ENCODE data around the gene CORO1C. TPM values are rescaled to one million over a fixed set of nuclear protein-coding genes. Genes with fewer than 3 reads are reported as not detected.

CORO1C gene
- total RNA-seq, 1 donor from 2014 or later = 68.3 TPM

- no peak for ATAC-seq (ENCODE audit: low read depth)
- Mint-ChIP-seq H3K27me3 (no peaks in the 10 kb centered on the region), H3K4me3 (no peak overlapping the region), H3K27ac (no peak overlapping the region), H3K9me3 (no peaks in the 10 kb centered on the region), H3K36me3 (ENCODE audit: low read depth) (peaks cover 13% of the 10 kb centered on the region), H3K4me1 (peaks cover 59% of the 10 kb centered on the region)
- no peak for TF ChIP-seq CTCF (IDR thresholded peaks at IDR 0.05)
- POLR2A ChIA-PET = interaction anchor here (0.7 to 3.4 kb wide), 5 partner anchors 18 to 149 kb away, joined by 3 to 12 read pairs (median 4); partner anchors contain the start of gene CORO1C
- intact Hi-C loops (cut with micrococcal nuclease) = loop anchor here (1.0 to 5.0 kb wide), 2 partner anchors 18 to 46 kb away; partner anchors contain the start of gene CORO1C
- no peak for DNase-seq
- CTCF ChIA-PET = interaction anchor here (1.0 kb wide), 1 partner anchor 48 kb away, joined by 3 read pairs; no protein-coding TSS in a partner anchor
These were observed 18.5 kb downstream of the CORO1C start for GRCh38 chr12:108712925-108713203.

GRCh38 chr12:108712165-108712924 lies 19.0 kb downstream of the CORO1C start:
- H3K27ac Mint-ChIP-seq = peak overlapping the region; percentile 56
- CTCF ChIA-PET = interaction anchor here (0.6 to 1.0 kb wide), 2 partner anchors 23 to 47 kb away, joined by 3 to 4 read pairs; no protein-coding TSS in a partner anchor
- intact Hi-C loops (cut with micrococcal nuclease) = loop anchor here (1.0 to 5.0 kb wide), 2 partner anchors 19 to 45 kb away; partner anchors contain the start of gene CORO1C
- H3K4me1 Mint-ChIP-seq = peaks cover 60% of the 10 kb centered on the region
- ATAC-seq (ENCODE audit: low read depth) = peak; percentile 73
- peaks cover 11% of the 10 kb centered on the region for H3K36me3 Mint-ChIP-seq (ENCODE audit: low read depth)
- no peak for TF ChIP-seq CTCF (IDR thresholded peaks at IDR 0.05)
- peak overlapping the region; percentile 64 for H3K4me3 Mint-ChIP-seq
- POLR2A ChIA-PET = interaction anchor here (0.7 to 3.4 kb wide), 6 partner anchors 18 to 150 kb away, joined by 3 to 12 read pairs (median 6); no protein-coding TSS in a partner anchor
- H3K27me3 Mint-ChIP-seq = no peaks in the 10 kb centered on the region
- no peak for DNase-seq
- no peaks in the 10 kb centered on the region for H3K9me3 Mint-ChIP-seq

GRCh38 chr12:108711489-108712164 lies 19.7 kb downstream of the CORO1C start:
- H3K9me3 Mint-ChIP-seq = no peaks in the 10 kb centered on the region
- H3K4me1 Mint-ChIP-seq = peaks cover 60% of the 10 kb centered on the region
- TF ChIP-seq CTCF (IDR thresholded peaks at IDR 0.05) = no peak
- no peak for DNase-seq
- no peak overlapping the region for H3K27ac Mint-ChIP-seq
- no peak overlapping the region for H3K4me3 Mint-ChIP-seq
- intact Hi-C loops (cut with micrococcal nuclease) = loop anchor here (1.0 to 5.0 kb wide), 2 partner anchors 20 to 44 kb away; partner anchors contain the start of gene CORO1C
- ChIA-PET POLR2A (interaction anchor here (0.7 to 3.4 kb wide), 3 partner anchors 19 to 144 kb away, joined by 5 to 12 read pairs (median 11); no protein-coding TSS in a partner anchor), CTCF (interaction anchor here (0.6 to 1.0 kb wide), 2 partner anchors 22 to 47 kb away, joined by 3 to 4 read pairs; no protein-coding TSS in a partner anchor)
- no peaks in the 10 kb centered on the region for H3K27me3 Mint-ChIP-seq
- ATAC-seq (ENCODE audit: low read depth) = no peak
- peaks cover 4% of the 10 kb centered on the region for H3K36me3 Mint-ChIP-seq (ENCODE audit: low read depth)

- POLR2A ChIA-PET = interaction anchor here (1.1 kb wide), 1 partner anchor 21 kb away, joined by 3 read pairs; no protein-coding TSS in a partner anchor
- H3K36me3 Mint-ChIP-seq (ENCODE audit: low read depth) = peaks cover 13% of the 10 kb centered on the region
- no peak for TF ChIP-seq CTCF (IDR thresholded peaks at IDR 0.05)
- H3K27me3 Mint-ChIP-seq = no peaks in the 10 kb centered on the region
- H3K4me1 Mint-ChIP-seq = peaks cover 48% of the 10 kb centered on the region
- H3K27ac Mint-ChIP-seq = no peak overlapping the region
- intact Hi-C loops (cut with micrococcal nuclease) = loop anchor here (5.0 kb wide), 1 partner anchor 42 kb away; no protein-coding TSS in a partner anchor
- DNase-seq (no peak), ATAC-seq (ENCODE audit: low read depth) (no peak)
- CTCF ChIA-PET = no interaction called here
- no peak overlapping the region for H3K4me3 Mint-ChIP-seq
- H3K9me3 Mint-ChIP-seq = no peaks in the 10 kb centered on the region
These were observed 21.6 kb downstream of the CORO1C start for GRCh38 chr12:108709697-108710096.
